ENCODE data around the gene CERS6. TPM values are rescaled to one million over a fixed set of nuclear protein-coding genes. Genes with fewer than 3 reads are reported as not detected.

Gene CERS6
- total RNA-seq, 1 experiment from 2014 or later: 45.9 TPM

GRCh38 chr2:168643979-168644378 lies 187.9 kb downstream of the CERS6 start:
- no peak for DNase-seq
- BruUV-seq (replicated peaks): no TSS peak
- Mint-ChIP-seq H3K9me3 (ENCODE audit: low read depth, unreplicated experiment) (peaks cover 4% of the 10 kb centered on the region), H3K27ac (ENCODE audit: unreplicated experiment) (no peak overlapping the region), H3K4me1 (ENCODE audit: low read depth, unreplicated experiment) (peaks cover 9% of the 10 kb centered on the region), H3K4me3 (ENCODE audit: low read depth, unreplicated experiment) (no peak overlapping the region), H3K36me3 (ENCODE audit: insufficient read depth, unreplicated experiment) (no peaks in the 10 kb centered on the region), H3K27me3 (ENCODE audit: unreplicated experiment) (no peaks in the 10 kb centered on the region)
- CTCF ChIA-PET: no interaction called here
- no peak for TF ChIP-seq CTCF (IDR thresholded peaks at IDR 0.05; ENCODE audit: unreplicated experiment)
- intact Hi-C loops (cut with micrococcal nuclease; ENCODE audit: unreplicated experiment): no loop called here

- H3K4me1 Mint-ChIP-seq (ENCODE audit: low read depth, unreplicated experiment): peaks cover 9% of the 10 kb centered on the region
- no peak for TF ChIP-seq CTCF (IDR thresholded peaks at IDR 0.05; ENCODE audit: unreplicated experiment)
- no peak overlapping the region for H3K4me3 Mint-ChIP-seq (ENCODE audit: low read depth, unreplicated experiment)
- H3K9me3 Mint-ChIP-seq (ENCODE audit: low read depth, unreplicated experiment): peaks cover 3% of the 10 kb centered on the region
- intact Hi-C loops (cut with micrococcal nuclease; ENCODE audit: unreplicated experiment): no loop called here
- H3K27ac Mint-ChIP-seq (ENCODE audit: unreplicated experiment): no peak overlapping the region
- DNase-seq: no peak
- no peaks in the 10 kb centered on the region for H3K36me3 Mint-ChIP-seq (ENCODE audit: insufficient read depth, unreplicated experiment)
- no TSS peak for BruUV-seq (replicated peaks)
- CTCF ChIA-PET: no interaction called here
- no peaks in the 10 kb centered on the region for H3K27me3 Mint-ChIP-seq (ENCODE audit: unreplicated experiment)
Observed at GRCh38 chr2:168645696-168646338, 189.7 kb downstream of the CERS6 start.

- intact Hi-C loops (cut with micrococcal nuclease; ENCODE audit: unreplicated experiment): no loop called here
- H3K9me3 Mint-ChIP-seq (ENCODE audit: low read depth, unreplicated experiment): no peaks in the 10 kb centered on the region
- BruUV-seq (replicated peaks): no TSS peak
- CTCF ChIA-PET: no interaction called here
- no peaks in the 10 kb centered on the region for H3K27me3 Mint-ChIP-seq (ENCODE audit: unreplicated experiment)
- peaks cover 4% of the 10 kb centered on the region for H3K4me1 Mint-ChIP-seq (ENCODE audit: low read depth, unreplicated experiment)
- TF ChIP-seq CTCF (IDR thresholded peaks at IDR 0.05; ENCODE audit: unreplicated experiment): no peak
- H3K4me3 Mint-ChIP-seq (ENCODE audit: low read depth, unreplicated experiment): no peak overlapping the region
- no peaks in the 10 kb centered on the region for H3K36me3 Mint-ChIP-seq (ENCODE audit: insufficient read depth, unreplicated experiment)
- no peak for DNase-seq
- H3K27ac Mint-ChIP-seq (ENCODE audit: unreplicated experiment): no peak overlapping the region
Observed at GRCh38 chr2:168649105-168649504, 193.0 kb downstream of the CERS6 start.

GRCh38 chr2:168649562-168649961 lies 193.5 kb downstream of the CERS6 start:
- no peak for DNase-seq
- H3K4me1 Mint-ChIP-seq (ENCODE audit: low read depth, unreplicated experiment): no peaks in the 10 kb centered on the region
- H3K36me3 Mint-ChIP-seq (ENCODE audit: insufficient read depth, unreplicated experiment): no peaks in the 10 kb centered on the region
- no TSS peak for BruUV-seq (replicated peaks)
- H3K4me3 Mint-ChIP-seq (ENCODE audit: low read depth, unreplicated experiment): no peak overlapping the region
- no peak for TF ChIP-seq CTCF (IDR thresholded peaks at IDR 0.05; ENCODE audit: unreplicated experiment)
- H3K9me3 Mint-ChIP-seq (ENCODE audit: low read depth, unreplicated experiment): no peaks in the 10 kb centered on the region
- CTCF ChIA-PET: no interaction called here
- H3K27me3 Mint-ChIP-seq (ENCODE audit: unreplicated experiment): no peaks in the 10 kb centered on the region
- no peak overlapping the region for H3K27ac Mint-ChIP-seq (ENCODE audit: unreplicated experiment)
- intact Hi-C loops (cut with micrococcal nuclease; ENCODE audit: unreplicated experiment): no loop called here
